NT2/D1 (cell line): ENCODE results near the gene ZSCAN5A.

ENCODE experiments used
- SUZ12 ChIP-seq: IDR thresholded peaks from 2 replicates; pipeline ENCODE4 v1.6.1; 2011; ENCODE audit not compliant: insufficient read length, insufficient read depth; ENCODE audit errors: extremely low read depth
- YY1 ChIP-seq: IDR thresholded peaks from 2 replicates; pipeline ENCODE4 v1.6.1; 2011; ENCODE audit not compliant: insufficient read length, insufficient read depth
- ZNF274 ChIP-seq: IDR thresholded peaks from 2 replicates; pipeline ENCODE4 v1.6.1; 2011; ENCODE audit warnings: mild to moderate bottlenecking, low read depth, low read length

DNA sequence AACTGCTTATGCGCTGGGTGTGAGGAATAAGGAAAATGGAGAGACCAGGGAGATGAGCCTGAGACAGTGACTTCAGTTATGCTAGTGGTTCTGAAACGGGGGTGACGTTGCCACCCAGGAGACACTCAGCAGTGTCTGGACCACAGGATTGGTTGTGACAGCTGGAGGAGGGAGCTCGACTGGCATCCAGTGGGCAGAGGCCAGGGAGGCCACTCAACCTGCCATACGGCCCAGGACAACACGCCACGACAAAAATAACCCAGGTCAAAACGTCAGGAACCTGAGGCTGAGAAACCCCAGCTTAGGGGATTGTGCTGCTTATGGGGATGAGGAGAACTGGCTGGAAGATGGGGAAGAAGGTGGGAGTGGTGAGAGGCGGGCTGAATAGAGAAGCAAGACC, 10.4 kb downstream of the ZSCAN5A start:
- TF ChIP-seq ZNF274: no peak
- no peak for TF ChIP-seq SUZ12
- no peak for TF ChIP-seq YY1
